ENCODE measurements around the gene NFIL3.
A peak's percentile ranks its signal among the peaks of the same experiment; 100 is the strongest.

NFIL3 gene

GRCh38 chr9:91407580-91408318 is 15.9 kb downstream of the NFIL3 start:
- Mint-ChIP-seq H3K9me3 (peaks cover 3% of the 10 kb centered on the region), H3K27me3 (ENCODE audit: low read depth, poor library complexity) (peaks cover 4% of the 10 kb centered on the region), H3K36me3 (ENCODE audit: low read depth) (peaks cover 48% of the 10 kb centered on the region), H3K27ac (peak overlapping the region; percentile 89), H3K4me1 (no peaks in the 10 kb centered on the region), H3K4me3 (no peak overlapping the region)
- no peak for TF ChIP-seq CTCF (IDR thresholded peaks at IDR 0.05)
- DNase-seq, result no peak

GRCh38 chr9:91405343-91406077 is 18.1 kb downstream of the NFIL3 start:
- TF ChIP-seq CTCF (IDR thresholded peaks at IDR 0.05), result no peak
- Mint-ChIP-seq H3K4me1 (no peaks in the 10 kb centered on the region), H3K9me3 (peaks cover 3% of the 10 kb centered on the region), H3K27ac (no peak overlapping the region), H3K36me3 (ENCODE audit: low read depth) (peaks cover 41% of the 10 kb centered on the region), H3K4me3 (no peak overlapping the region), H3K27me3 (ENCODE audit: low read depth, poor library complexity) (peaks cover 4% of the 10 kb centered on the region)
- no peak for DNase-seq

- TF ChIP-seq CTCF (IDR thresholded peaks at IDR 0.05), result no peak
- Mint-ChIP-seq H3K9me3 (peaks cover 3% of the 10 kb centered on the region), H3K36me3 (ENCODE audit: low read depth) (peaks cover 25% of the 10 kb centered on the region), H3K4me1 (no peaks in the 10 kb centered on the region), H3K27me3 (ENCODE audit: low read depth, poor library complexity) (peaks cover 4% of the 10 kb centered on the region), H3K4me3 (no peak overlapping the region), H3K27ac (no peak overlapping the region)
- no peak for DNase-seq
Measured at GRCh38 chr9:91403665-91404543, 19.7 kb downstream of the NFIL3 start.

- peaks cover 4% of the 10 kb centered on the region for H3K27me3 Mint-ChIP-seq (ENCODE audit: low read depth, poor library complexity)
- H3K9me3 Mint-ChIP-seq, result no peaks in the 10 kb centered on the region
- H3K27ac Mint-ChIP-seq, result no peak overlapping the region
- H3K4me3 Mint-ChIP-seq, result no peak overlapping the region
- DNase-seq, result no peak
- H3K4me1 Mint-ChIP-seq, result no peaks in the 10 kb centered on the region
- no peaks in the 10 kb centered on the region for H3K36me3 Mint-ChIP-seq (ENCODE audit: low read depth)
- no peak for TF ChIP-seq CTCF (IDR thresholded peaks at IDR 0.05)
Measured at GRCh38 chr9:91398926-91399325, 24.7 kb downstream of the NFIL3 start.

GRCh38 chr9:91395553-91396471 is 27.8 kb downstream of the NFIL3 start:
- DNase-seq, result no peak
- no peak for TF ChIP-seq CTCF (IDR thresholded peaks at IDR 0.05)
- Mint-ChIP-seq H3K27ac (no peak overlapping the region), H3K27me3 (ENCODE audit: low read depth, poor library complexity) (peaks cover 4% of the 10 kb centered on the region), H3K4me3 (no peak overlapping the region), H3K4me1 (no peaks in the 10 kb centered on the region), H3K9me3 (no peaks in the 10 kb centered on the region), H3K36me3 (ENCODE audit: low read depth) (no peaks in the 10 kb centered on the region)

Measured in nephron progenitor cell (in vitro differentiated cells).